HG03280 (cell line): Measurements from ENCODE around the gene NEK6.
A peak's percentile ranks its signal among the peaks of the same experiment; 100 is the strongest.
"Not testable (repeated sequence)": the region's sequence is repeated elsewhere in the genome, so short reads cannot be mapped to it uniquely, and the experiment has no call there.

Experiments used
- ATAC-seq: cut with Tn5 transposase; IDR thresholded peaks from one replicate; pipeline ENCODE4 v1.9.1; 2021; ENCODE audit warnings: mild to moderate bottlenecking, moderate library complexity; ENCODE audit not compliant: unreplicated experiment

NEK6 gene

GRCh38 chr9:124225945-124226344 is 31.8 kb upstream of the NEK6 start:
- ATAC-seq: no peak

- ATAC-seq: no peak
Measured at GRCh38 chr9:124228516-124228915, 29.2 kb upstream of the NEK6 start.

GRCh38 chr9:124231095-124231737 is 26.5 kb upstream of the NEK6 start:
- ATAC-seq: no peak

GRCh38 chr9:124238546-124239140 is 19.1 kb upstream of the NEK6 start:
- peak; percentile 20 for ATAC-seq

GRCh38 chr9:124239249-124240073 is 18.3 kb upstream of the NEK6 start:
- ATAC-seq: peak; percentile 52

GRCh38 chr9:124242331-124243194 is 15.2 kb upstream of the NEK6 start:
- no peak for ATAC-seq

GRCh38 chr9:124247393-124247792 is 10.4 kb upstream of the NEK6 start:
- not testable (repeated sequence) for ATAC-seq

- ATAC-seq: no peak
Measured at GRCh38 chr9:124248066-124248465, 9.7 kb upstream of the NEK6 start.

GRCh38 chr9:124248960-124249359 is 8.8 kb upstream of the NEK6 start:
- ATAC-seq: no peak

- no peak for ATAC-seq
Measured at GRCh38 chr9:124251204-124251603, 6.5 kb upstream of the NEK6 start.

GRCh38 chr9:124251605-124252378 is 6.0 kb upstream of the NEK6 start:
- no peak for ATAC-seq

- not testable (repeated sequence) for ATAC-seq
Measured at GRCh38 chr9:124252878-124253277, 4.9 kb upstream of the NEK6 start.

- ATAC-seq: peak; percentile 48
Measured at GRCh38 chr9:124254261-124254682, 3.5 kb upstream of the NEK6 start.

- ATAC-seq: no peak
Measured at GRCh38 chr9:124255222-124255621, 2.5 kb upstream of the NEK6 start.

- no peak for ATAC-seq
Measured at GRCh38 chr9:124256517-124257069, 1.2 kb upstream of the NEK6 start.

GRCh38 chr9:124257070-124257843 is 492 bp upstream of the NEK6 start:
- ATAC-seq: peak; percentile 1

- ATAC-seq: peak; percentile 6
Measured at GRCh38 chr9:124258607-124259157, 933 bp downstream of the NEK6 start.

- no peak for ATAC-seq
Measured at GRCh38 chr9:124259158-124259808, 1.5 kb downstream of the NEK6 start.
